Fibroblast of lung (primary cell): ENCODE results near the gene FCER1G. TPM values are rescaled to one million over a fixed set of nuclear protein-coding genes. Genes with fewer than 3 reads are reported as not detected.

Experiments used
- DNase-seq, 2 donors: peaks; one replicate each; pipeline versions ENCODE4 v3.0.0 to v3.0.0-alpha.2; 2010; ENCODE audit warnings: low read depth in 2 of 2
- H2AFZ ChIP-seq: 2 replicates; pipeline ENCODE4 v1.5.1; 2012; ENCODE audit warnings: low read length, control low read depth, inconsistent platforms
- H3K27ac ChIP-seq: 2 replicates; pipeline ENCODE4 v1.5.1; 2011; ENCODE audit warnings: low read length, control low read depth; ENCODE audit not compliant: insufficient read depth
- H3K27me3 ChIP-seq: 2 replicates; pipeline ENCODE4 v1.5.1; 2011; ENCODE audit warnings: mild to moderate bottlenecking, low read length; ENCODE audit not compliant: control insufficient read depth, insufficient read depth
- H3K36me3 ChIP-seq: 2 replicates; pipeline ENCODE4 v1.5.1; 2011; ENCODE audit warnings: low read length; ENCODE audit not compliant: control insufficient read depth, insufficient read depth
- H3K4me1 ChIP-seq: 2 replicates; pipeline ENCODE4 v1.5.1; 2011; ENCODE audit warnings: low read length; ENCODE audit not compliant: control insufficient read depth, insufficient read depth; ENCODE audit errors: extremely low read depth
- H3K4me2 ChIP-seq: 2 replicates; pipeline ENCODE4 v1.5.1; 2011; ENCODE audit warnings: low read length, control low read depth; ENCODE audit not compliant: insufficient read depth; ENCODE audit errors: extremely low read depth
- H3K4me3 ChIP-seq, 4 experiments: fragments of 200-600 bp in 1 of 4; sonication (generic) in 1 of 4; replicated peaks in 1 of 4; 2 replicates each; pipeline ENCODE4 v1.5.1; 2011 to 2016; ENCODE audit warnings: low read length in 4 of 4, low read depth in 3 of 4, mild to moderate bottlenecking in 3 of 4, control low read depth in 2 of 4, inconsistent platforms in 1 of 4, mixed read lengths in 1 of 4; ENCODE audit not compliant: insufficient read depth in 1 of 4; ENCODE audit errors: control extremely low read depth in 1 of 4
- H3K79me2 ChIP-seq: 2 replicates; pipeline ENCODE4 v1.5.1; 2012; ENCODE audit warnings: mild to moderate bottlenecking, low read length, inconsistent platforms; ENCODE audit not compliant: control insufficient read depth, insufficient read depth
- H3K9ac ChIP-seq: 2 replicates; pipeline ENCODE4 v1.5.1; 2011; ENCODE audit warnings: mild to moderate bottlenecking, low read length, control low read depth; ENCODE audit not compliant: insufficient read depth
- H3K9me3 ChIP-seq: 2 replicates; pipeline ENCODE4 v1.5.1; 2012; ENCODE audit warnings: low read depth, low read length; ENCODE audit not compliant: control insufficient read depth, insufficient read depth
- H4K20me1 ChIP-seq: 2 replicates; pipeline ENCODE4 v1.5.1; 2011; ENCODE audit warnings: low read length; ENCODE audit not compliant: control insufficient read depth, insufficient read depth; ENCODE audit errors: extremely low read depth
- EZH2 ChIP-seq: IDR thresholded peaks from 2 replicates; pipeline ENCODE4 v1.5.1; 2012; ENCODE audit warnings: low read length, control low read depth, mild to moderate bottlenecking; ENCODE audit errors: missing control alignments
- polyA plus RNA-seq, 2 donors: library from polyadenylated mRNA; depleted of rRNA in 1 of 2; stranded (reverse) in 1 of 2; unstranded in 1 of 2; fragments of >200 nt; gene quantifications; 2 replicates each; pipeline ENCODE4 v1.2.1, GENCODE V29; 2011 to 2012; ENCODE audit warnings: missing spikeins in 1 of 2
- total RNA-seq: library from RNA; depleted of rRNA; stranded (reverse); fragments of >200 nt; gene quantifications from 2 replicates; pipeline ENCODE4 v1.2.1, GENCODE V29; 2014
- TF ChIP-seq, protein P1 (sequence below), 2 donors: IDR thresholded peaks in 1 of 2; conservative IDR thresholded peaks in 1 of 2; 1 replicate in 1 of 2; 2 replicates in 1 of 2; pipeline ENCODE4 v1.5.1; 2011 to 2012; ENCODE audit warnings: low read length in 2 of 2, control low read depth in 1 of 2, inconsistent platforms in 1 of 2, low read depth in 1 of 2, mild to moderate bottlenecking in 1 of 2

FCER1G gene
- total and polyA plus RNA-seq, 2 donors (not counting 1 experiment from before 2014, with no cell fraction given) = 0.85 TPM; not detected in 1

- Histone ChIP-seq H3K4me3 (no peak overlapping the region), H3K4me1 (no peaks in the 10 kb centered on the region), H2AFZ (no peak overlapping the region), H4K20me1 (no peaks in the 10 kb centered on the region), H3K4me2 (no peak overlapping the region), H3K9me3 (no peaks in the 10 kb centered on the region), H3K27ac (no peak overlapping the region), H3K36me3 (no peaks in the 10 kb centered on the region), H3K79me2 (no peaks in the 10 kb centered on the region), H3K27me3 (peaks cover 9% of the 10 kb centered on the region), H3K9ac (no peak overlapping the region)
- no peak for TF ChIP-seq EZH2
- TF ChIP-seq, protein P1, sequence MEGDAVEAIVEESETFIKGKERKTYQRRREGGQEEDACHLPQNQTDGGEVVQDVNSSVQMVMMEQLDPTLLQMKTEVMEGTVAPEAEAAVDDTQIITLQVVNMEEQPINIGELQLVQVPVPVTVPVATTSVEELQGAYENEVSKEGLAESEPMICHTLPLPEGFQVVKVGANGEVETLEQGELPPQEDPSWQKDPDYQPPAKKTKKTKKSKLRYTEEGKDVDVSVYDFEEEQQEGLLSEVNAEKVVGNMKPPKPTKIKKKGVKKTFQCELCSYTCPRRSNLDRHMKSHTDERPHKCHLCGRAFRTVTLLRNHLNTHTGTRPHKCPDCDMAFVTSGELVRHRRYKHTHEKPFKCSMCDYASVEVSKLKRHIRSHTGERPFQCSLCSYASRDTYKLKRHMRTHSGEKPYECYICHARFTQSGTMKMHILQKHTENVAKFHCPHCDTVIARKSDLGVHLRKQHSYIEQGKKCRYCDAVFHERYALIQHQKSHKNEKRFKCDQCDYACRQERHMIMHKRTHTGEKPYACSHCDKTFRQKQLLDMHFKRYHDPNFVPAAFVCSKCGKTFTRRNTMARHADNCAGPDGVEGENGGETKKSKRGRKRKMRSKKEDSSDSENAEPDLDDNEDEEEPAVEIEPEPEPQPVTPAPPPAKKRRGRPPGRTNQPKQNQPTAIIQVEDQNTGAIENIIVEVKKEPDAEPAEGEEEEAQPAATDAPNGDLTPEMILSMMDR (conservative IDR thresholded peaks at IDR 0.05 in 1 of 2, IDR thresholded peaks at IDR 0.05 in 1 of 2; ENCODE audit: low read depth in 1 of 2, low read length in 2 of 2) = no peak
- peak in 1 of 2 donors; percentile 19 for DNase-seq
These were observed 51.1 kb downstream of the FCER1G start for GRCh38 chr1:161266202-161266601.

DNA sequence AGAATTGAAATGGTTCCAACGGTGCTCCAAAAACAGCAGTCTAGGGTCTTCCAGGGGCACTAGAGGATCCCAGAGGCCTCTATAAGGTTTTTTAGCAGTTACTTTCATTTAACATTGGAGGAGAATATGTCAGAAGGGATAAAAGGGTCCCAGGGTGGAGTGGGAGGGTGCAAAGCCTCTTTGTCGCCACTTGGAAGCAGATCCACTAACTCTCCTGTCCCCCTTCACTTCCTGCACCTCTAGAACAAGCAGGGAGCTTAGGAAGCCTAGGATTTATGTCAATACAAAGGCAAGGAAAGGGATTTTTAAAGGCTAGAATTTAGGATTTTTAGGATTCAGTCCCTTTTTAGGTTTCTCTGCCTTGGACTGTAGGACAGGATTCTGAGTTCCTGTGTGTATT lies 51.7 kb downstream of the FCER1G start:
- Histone ChIP-seq H3K4me1 (no peaks in the 10 kb centered on the region), H3K27ac (no peak overlapping the region), H3K9me3 (no peaks in the 10 kb centered on the region), H2AFZ (no peak overlapping the region), H3K4me3 (no peak overlapping the region), H3K9ac (no peak overlapping the region), H3K4me2 (no peak overlapping the region), H4K20me1 (no peaks in the 10 kb centered on the region), H3K27me3 (peaks cover 3% of the 10 kb centered on the region), H3K36me3 (no peaks in the 10 kb centered on the region), H3K79me2 (no peaks in the 10 kb centered on the region)
- TF ChIP-seq, protein P1 (conservative IDR thresholded peaks at IDR 0.05 in 1 of 2, IDR thresholded peaks at IDR 0.05 in 1 of 2; ENCODE audit: low read depth in 1 of 2, low read length in 2 of 2) = no peak
- DNase-seq = no peak

- H3K4me3 ChIP-seq = no peak overlapping the region
- H3K4me2 ChIP-seq = no peak overlapping the region
- no peaks in the 10 kb centered on the region for H3K36me3 ChIP-seq
- H3K27me3 ChIP-seq = peaks cover 3% of the 10 kb centered on the region
- no peaks in the 10 kb centered on the region for H4K20me1 ChIP-seq
- TF ChIP-seq, protein P1 (conservative IDR thresholded peaks at IDR 0.05 in 1 of 2, IDR thresholded peaks at IDR 0.05 in 1 of 2; ENCODE audit: low read depth in 1 of 2, low read length in 2 of 2) = no peak
- no peak for TF ChIP-seq EZH2
- DNase-seq = no peak
- no peaks in the 10 kb centered on the region for H3K4me1 ChIP-seq
- H3K27ac ChIP-seq = no peak overlapping the region
- H3K9ac ChIP-seq = no peak overlapping the region
- no peak overlapping the region for H2AFZ ChIP-seq
- no peaks in the 10 kb centered on the region for H3K9me3 ChIP-seq
- no peaks in the 10 kb centered on the region for H3K79me2 ChIP-seq
These were observed 52.2 kb downstream of the FCER1G start for GRCh38 chr1:161267321-161267720.

Other genes starting within 250 kb of the FCER1G start
- gene F11R, start 194.1 kb upstream of the FCER1G start, total RNA-seq = 0.66 and 2.1 TPM in 2 replicates
- gene F11R, start 194.1 kb upstream of the FCER1G start, polyA plus RNA-seq = 0.50 and 1.5 TPM in 2 replicates
- gene TSTD1, start 176.3 kb upstream of the FCER1G start, total RNA-seq = 0.66 and 0.77 TPM in 2 replicates
- gene TSTD1, start 176.3 kb upstream of the FCER1G start, polyA plus RNA-seq = 0.24 and 7.5 TPM in 2 replicates
- 71.7 and 80.1 TPM in 2 replicates for gene USF1, start 169.3 kb upstream of the FCER1G start, total RNA-seq
- 23.9 and 25.0 TPM in 2 replicates for gene USF1, start 169.3 kb upstream of the FCER1G start, polyA plus RNA-seq
- not detected in 2 replicates for gene ARHGAP30, start 145.4 kb upstream of the FCER1G start, total RNA-seq
- gene ARHGAP30, start 145.4 kb upstream of the FCER1G start, polyA plus RNA-seq = 0.01 TPM in 1 of 2 replicates, not detected in the other
- gene NECTIN4, start 125.7 kb upstream of the FCER1G start, total RNA-seq = under 0.01 and 0.33 TPM in 2 replicates
- gene NECTIN4, start 125.7 kb upstream of the FCER1G start, polyA plus RNA-seq = 0.07 and 0.16 TPM in 2 replicates
- gene KLHDC9, start 116.9 kb upstream of the FCER1G start, total RNA-seq = 0.77 and 3.0 TPM in 2 replicates
- 0.95 and 1.5 TPM in 2 replicates for gene KLHDC9, start 116.9 kb upstream of the FCER1G start, polyA plus RNA-seq
- 39.6 and 45.5 TPM in 2 replicates for gene PFDN2, start 97.3 kb upstream of the FCER1G start, total RNA-seq
- gene PFDN2, start 97.3 kb upstream of the FCER1G start, polyA plus RNA-seq = 145 and 188 TPM in 2 replicates
- 24.7 and 30.6 TPM in 2 replicates for gene NIT1, start 97.2 kb upstream of the FCER1G start, total RNA-seq
- 42.6 and 83.1 TPM in 2 replicates for gene NIT1, start 97.2 kb upstream of the FCER1G start, polyA plus RNA-seq
- 15.4 and 21.6 TPM in 2 replicates for gene DEDD, start 82.6 kb upstream of the FCER1G start, total RNA-seq
- 40.0 and 40.3 TPM in 2 replicates for gene DEDD, start 82.6 kb upstream of the FCER1G start, polyA plus RNA-seq
- gene UFC1, start 61.3 kb upstream of the FCER1G start, total RNA-seq = 87.0 and 95.8 TPM in 2 replicates
- 154 and 168 TPM in 2 replicates for gene UFC1, start 61.3 kb upstream of the FCER1G start, polyA plus RNA-seq
- 7.7 and 10.2 TPM in 2 replicates for gene USP21, start 55.8 kb upstream of the FCER1G start, total RNA-seq
- 11.7 and 13.6 TPM in 2 replicates for gene USP21, start 55.8 kb upstream of the FCER1G start, polyA plus RNA-seq
- gene PPOX, start 48.9 kb upstream of the FCER1G start, total RNA-seq = 9.2 and 12.2 TPM in 2 replicates
- gene PPOX, start 48.9 kb upstream of the FCER1G start, polyA plus RNA-seq = 5.6 and 6.0 TPM in 2 replicates
- 13.4 and 18.7 TPM in 2 replicates for gene B4GALT3, start 37.8 kb upstream of the FCER1G start, total RNA-seq
- gene B4GALT3, start 37.8 kb upstream of the FCER1G start, polyA plus RNA-seq = 17.8 and 19.2 TPM in 2 replicates
- gene ADAMTS4, start 16.2 kb upstream of the FCER1G start, total RNA-seq = 0.51 and 1.3 TPM in 2 replicates
- 0.75 and 1.0 TPM in 2 replicates for gene ADAMTS4, start 16.2 kb upstream of the FCER1G start, polyA plus RNA-seq
- 142 and 194 TPM in 2 replicates for gene NDUFS2, start 12.9 kb upstream of the FCER1G start, total RNA-seq
- gene NDUFS2, start 12.9 kb upstream of the FCER1G start, polyA plus RNA-seq = 135 and 141 TPM in 2 replicates
- gene APOA2, start 8.3 kb downstream of the FCER1G start, total RNA-seq = not detected in 2 replicates
- not detected in 2 replicates for gene APOA2, start 8.3 kb downstream of the FCER1G start, polyA plus RNA-seq
- 9.2 and 11.7 TPM in 2 replicates for gene TOMM40L, start 10.8 kb downstream of the FCER1G start, total RNA-seq
- gene TOMM40L, start 10.8 kb downstream of the FCER1G start, polyA plus RNA-seq = 11.1 and 12.0 TPM in 2 replicates
- not detected in 2 replicates for gene NR1I3, start 22.9 kb downstream of the FCER1G start, total RNA-seq
- not detected in 2 replicates for gene NR1I3, start 22.9 kb downstream of the FCER1G start, polyA plus RNA-seq
- gene PCP4L1, start 43.5 kb downstream of the FCER1G start, total RNA-seq = not detected in 2 replicates
- gene PCP4L1, start 43.5 kb downstream of the FCER1G start, polyA plus RNA-seq = not detected in 2 replicates
- gene MPZ, start 94.7 kb downstream of the FCER1G start, total RNA-seq = 0.51 and 0.99 TPM in 2 replicates
- gene MPZ, start 94.7 kb downstream of the FCER1G start, polyA plus RNA-seq = 1.1 and 1.9 TPM in 2 replicates
- 13.4 and 24.8 TPM in 2 replicates for gene SDHC, start 99.1 kb downstream of the FCER1G start, total RNA-seq
- 484 and 512 TPM in 2 replicates for gene SDHC, start 99.1 kb downstream of the FCER1G start, polyA plus RNA-seq
- gene CFAP126, start 152.6 kb downstream of the FCER1G start, total RNA-seq = not detected in 2 replicates
- not detected in 2 replicates for gene CFAP126, start 152.6 kb downstream of the FCER1G start, polyA plus RNA-seq